ENCODE data around the gene C2orf72. TPM values are rescaled to one million over a fixed set of nuclear protein-coding genes. Genes with fewer than 3 reads are reported as not detected.

The C2orf72 gene
- total and polyA plus RNA-seq, 10 of the 15 experiments (the other 5 are each of a cell fraction or from before 2014, with no cell fraction given), result under 0.01 to 0.29 (median 0.10) TPM; not detected in 6

DNA sequence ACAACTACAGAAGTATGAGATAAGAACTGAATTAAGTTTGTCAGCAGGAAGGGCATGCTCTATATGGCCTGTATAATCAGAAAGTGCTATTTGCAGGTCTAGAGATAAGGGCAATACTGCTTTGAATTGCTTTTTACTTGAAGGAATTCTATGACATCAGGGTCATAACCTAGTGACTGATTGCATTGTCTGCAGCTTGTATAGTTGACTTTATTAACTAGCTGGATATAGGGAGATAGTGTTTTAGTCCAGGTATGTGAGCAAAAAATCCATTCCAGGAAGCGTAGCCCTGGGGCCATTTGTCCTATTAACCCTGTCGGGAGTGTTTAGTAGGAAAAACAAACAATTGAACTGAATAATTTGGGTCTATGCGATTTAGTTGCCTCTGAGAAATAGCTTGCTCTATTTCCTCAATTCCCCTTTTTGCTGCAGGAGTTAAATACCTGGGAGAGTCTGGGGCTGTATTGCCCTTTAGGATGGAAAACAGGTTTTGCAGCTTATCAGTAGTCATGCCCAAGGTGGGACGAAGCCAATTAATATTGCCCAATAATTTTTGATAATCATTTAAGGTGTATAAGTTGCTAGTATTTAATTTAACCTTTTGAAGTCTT lies 57.5 kb downstream of the C2orf72 start (continued):
- TF ChIP-seq SUPT20H (IDR thresholded peaks at IDR 0.05; ENCODE audit: borderline replicate concordance, control insufficient read depth, low read depth, low read length), result no peak
- no peak for TF ChIP-seq PKNOX1 (IDR thresholded peaks at IDR 0.05)

Other genes starting within 250 kb of the C2orf72 start
- gene ITM2C, start 172.6 kb upstream of the C2orf72 start, total RNA-seq (2014; rRNA removed), result 110 and 131 TPM in 2 replicates
- gene ITM2C, start 172.6 kb upstream of the C2orf72 start, total RNA-seq (2014; rRNA removed; fragmentation: Illumina TruSeq; extraction: Trizol), result 102 and 110 TPM in 2 replicates
- 155 and 167 TPM in 2 replicates for gene ITM2C, start 172.6 kb upstream of the C2orf72 start, total RNA-seq (2021)
- 57.5 and 96.3 TPM in 2 replicates for gene ITM2C, start 172.6 kb upstream of the C2orf72 start, polyA plus RNA-seq (2011; rRNA removed)
- gene ITM2C, start 172.6 kb upstream of the C2orf72 start, polyA plus RNA-seq (2014; fragmentation: Illumina TruSeq; extraction: Trizol), result 82.9 and 170 TPM in 2 replicates
- gene ITM2C, start 172.6 kb upstream of the C2orf72 start, polyA plus RNA-seq (2014; fragmentation: Nextera tagmentation; extraction: Ambion mirVana), result 10 to 100 TPM in 1 of 2 experiments, 1 to 10 TPM in 1; 5.4 to 16.9 TPM
- gene ITM2C, start 172.6 kb upstream of the C2orf72 start, polyA plus RNA-seq (2014; rRNA removed), result 185 and 204 TPM in 2 replicates
- 100 to 1,000 TPM; 191 to 195 TPM for gene ITM2C, start 172.6 kb upstream of the C2orf72 start, polyA plus RNA-seq (2016; fragmentation: Nextera tagmentation; extraction: Ambion mirVana)
- gene GPR55, start 112.3 kb upstream of the C2orf72 start, total RNA-seq (2014; rRNA removed), result 11.2 and 12.3 TPM in 2 replicates
- gene GPR55, start 112.3 kb upstream of the C2orf72 start, total RNA-seq (2014; rRNA removed; fragmentation: Illumina TruSeq; extraction: Trizol), result 18.1 and 19.2 TPM in 2 replicates
- 26.8 and 30.1 TPM in 2 replicates for gene GPR55, start 112.3 kb upstream of the C2orf72 start, total RNA-seq (2021)
- 16.5 and 26.9 TPM in 2 replicates for gene GPR55, start 112.3 kb upstream of the C2orf72 start, polyA plus RNA-seq (2011; rRNA removed)
- 20.4 and 24.4 TPM in 2 replicates for gene GPR55, start 112.3 kb upstream of the C2orf72 start, polyA plus RNA-seq (2014; fragmentation: Illumina TruSeq; extraction: Trizol)
- gene GPR55, start 112.3 kb upstream of the C2orf72 start, polyA plus RNA-seq (2014; fragmentation: Nextera tagmentation; extraction: Ambion mirVana), result 1 to 10 TPM; 2.1 to 5.5 TPM
- 23.4 and 23.5 TPM in 2 replicates for gene GPR55, start 112.3 kb upstream of the C2orf72 start, polyA plus RNA-seq (2014; rRNA removed)
- 10 to 100 TPM; 12.6 to 13.2 TPM for gene GPR55, start 112.3 kb upstream of the C2orf72 start, polyA plus RNA-seq (2016; fragmentation: Nextera tagmentation; extraction: Ambion mirVana)
- not detected in 2 replicates for gene SPATA3, start 41.4 kb upstream of the C2orf72 start, total RNA-seq (2014; rRNA removed)
- gene SPATA3, start 41.4 kb upstream of the C2orf72 start, total RNA-seq (2014; rRNA removed; fragmentation: Illumina TruSeq; extraction: Trizol), result not detected in 2 replicates
- gene SPATA3, start 41.4 kb upstream of the C2orf72 start, total RNA-seq (2021), result 0.19 TPM in 1 of 2 replicates, not detected in the other
- not detected in 2 replicates for gene SPATA3, start 41.4 kb upstream of the C2orf72 start, polyA plus RNA-seq (2011; rRNA removed)
- gene SPATA3, start 41.4 kb upstream of the C2orf72 start, polyA plus RNA-seq (2014; fragmentation: Illumina TruSeq; extraction: Trizol), result not detected in 2 replicates
- gene SPATA3, start 41.4 kb upstream of the C2orf72 start, polyA plus RNA-seq (2014; fragmentation: Nextera tagmentation; extraction: Ambion mirVana), result not detected
- 0.22 TPM in 1 of 2 replicates, not detected in the other for gene SPATA3, start 41.4 kb upstream of the C2orf72 start, polyA plus RNA-seq (2014; rRNA removed)
- not detected for gene SPATA3, start 41.4 kb upstream of the C2orf72 start, polyA plus RNA-seq (2016; fragmentation: Nextera tagmentation; extraction: Ambion mirVana)
- 104 and 110 TPM in 2 replicates for gene PSMD1, start 19.3 kb downstream of the C2orf72 start, total RNA-seq (2014; rRNA removed)
- gene PSMD1, start 19.3 kb downstream of the C2orf72 start, total RNA-seq (2014; rRNA removed; fragmentation: Illumina TruSeq; extraction: Trizol), result 117 and 120 TPM in 2 replicates
- 109 and 117 TPM in 2 replicates for gene PSMD1, start 19.3 kb downstream of the C2orf72 start, total RNA-seq (2021)
- gene PSMD1, start 19.3 kb downstream of the C2orf72 start, polyA plus RNA-seq (2011; rRNA removed), result 139 and 176 TPM in 2 replicates
- 142 and 159 TPM in 2 replicates for gene PSMD1, start 19.3 kb downstream of the C2orf72 start, polyA plus RNA-seq (2014; fragmentation: Illumina TruSeq; extraction: Trizol)
- gene PSMD1, start 19.3 kb downstream of the C2orf72 start, polyA plus RNA-seq (2014; fragmentation: Nextera tagmentation; extraction: Ambion mirVana), result 100 to 1,000 TPM in 1 of 2 experiments, 10 to 100 TPM in 1; 96.4 to 220 TPM
- 80.4 and 87.4 TPM in 2 replicates for gene PSMD1, start 19.3 kb downstream of the C2orf72 start, polyA plus RNA-seq (2014; rRNA removed)
- gene PSMD1, start 19.3 kb downstream of the C2orf72 start, polyA plus RNA-seq (2016; fragmentation: Nextera tagmentation; extraction: Ambion mirVana), result 100 to 1,000 TPM; 162 to 165 TPM
- 0.05 and 0.06 TPM in 2 replicates for gene HTR2B, start 87.5 kb downstream of the C2orf72 start, total RNA-seq (2014; rRNA removed)
- gene HTR2B, start 87.5 kb downstream of the C2orf72 start, total RNA-seq (2014; rRNA removed; fragmentation: Illumina TruSeq; extraction: Trizol), result 0.13 and 0.23 TPM in 2 replicates
- 0.13 and 0.19 TPM in 2 replicates for gene HTR2B, start 87.5 kb downstream of the C2orf72 start, total RNA-seq (2021)
- 0.03 TPM in 1 of 2 replicates, not detected in the other for gene HTR2B, start 87.5 kb downstream of the C2orf72 start, polyA plus RNA-seq (2011; rRNA removed)
- 0.14 and 0.16 TPM in 2 replicates for gene HTR2B, start 87.5 kb downstream of the C2orf72 start, polyA plus RNA-seq (2014; fragmentation: Illumina TruSeq; extraction: Trizol)
- under 1 TPM; 0.20 to 0.35 TPM for gene HTR2B, start 87.5 kb downstream of the C2orf72 start, polyA plus RNA-seq (2014; fragmentation: Nextera tagmentation; extraction: Ambion mirVana)
- 0.10 and 0.15 TPM in 2 replicates for gene HTR2B, start 87.5 kb downstream of the C2orf72 start, polyA plus RNA-seq (2014; rRNA removed)
- 1 to 10 TPM in 1 of 2 experiments, under 1 TPM in 1; 0.91 to 1.2 TPM for gene HTR2B, start 87.5 kb downstream of the C2orf72 start, polyA plus RNA-seq (2016; fragmentation: Nextera tagmentation; extraction: Ambion mirVana)
- gene ARMC9, start 161.1 kb downstream of the C2orf72 start, total RNA-seq (2014; rRNA removed), result 9.3 and 10.1 TPM in 2 replicates
- 8.9 and 10.4 TPM in 2 replicates for gene ARMC9, start 161.1 kb downstream of the C2orf72 start, total RNA-seq (2014; rRNA removed; fragmentation: Illumina TruSeq; extraction: Trizol)
- gene ARMC9, start 161.1 kb downstream of the C2orf72 start, total RNA-seq (2021), result 10.9 and 11.5 TPM in 2 replicates
- 7.6 and 8.9 TPM in 2 replicates for gene ARMC9, start 161.1 kb downstream of the C2orf72 start, polyA plus RNA-seq (2011; rRNA removed)
- gene ARMC9, start 161.1 kb downstream of the C2orf72 start, polyA plus RNA-seq (2014; fragmentation: Illumina TruSeq; extraction: Trizol), result 8.4 and 10.3 TPM in 2 replicates
- 1 to 10 TPM; 3.8 to 6.5 TPM for gene ARMC9, start 161.1 kb downstream of the C2orf72 start, polyA plus RNA-seq (2014; fragmentation: Nextera tagmentation; extraction: Ambion mirVana)
- gene ARMC9, start 161.1 kb downstream of the C2orf72 start, polyA plus RNA-seq (2014; rRNA removed), result 9.2 and 11.2 TPM in 2 replicates
- gene ARMC9, start 161.1 kb downstream of the C2orf72 start, polyA plus RNA-seq (2016; fragmentation: Nextera tagmentation; extraction: Ambion mirVana), result 10 to 100 TPM; 21.4 to 21.8 TPM

Data from GM12878 (cell line).